HG03558 (cell line): ENCODE results near the gene TRPM3.
A peak's percentile ranks its signal among the peaks of the same experiment; 100 is the strongest.

Experiments
- ATAC-seq: cut with Tn5 transposase; IDR thresholded peaks from one replicate; pipeline ENCODE4 v1.9.1; 2021; ENCODE audit warnings: moderate number of reproducible peaks; ENCODE audit not compliant: unreplicated experiment; ENCODE audit errors: extremely low read depth

Gene TRPM3

GRCh38 chr9:70542311-70542931, 579.0 kb downstream of the TRPM3 start:
- ATAC-seq, result no peak

DNA sequence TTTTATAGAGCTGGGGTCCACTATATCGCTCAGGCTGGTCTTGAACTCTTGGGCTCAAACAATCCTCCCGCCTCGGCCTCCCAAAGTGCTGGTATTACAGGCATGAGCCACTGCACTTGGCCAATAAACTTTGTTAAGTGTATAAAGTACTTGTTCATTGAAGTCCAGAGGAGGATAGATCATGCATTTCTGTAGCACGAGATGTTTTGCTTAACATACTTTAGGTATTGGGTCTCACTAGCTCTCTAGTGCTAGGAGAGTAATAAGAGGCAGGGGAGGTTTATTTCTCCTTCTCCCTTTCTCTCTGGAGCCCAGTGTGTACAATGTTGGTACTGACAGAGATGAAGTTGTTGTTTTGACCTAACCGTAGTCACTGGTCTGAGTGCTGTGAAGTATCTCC, 581.4 kb downstream of the TRPM3 start:
- no peak for ATAC-seq

- ATAC-seq, result no peak
Measured at GRCh38 chr9:70539526-70539925, 581.9 kb downstream of the TRPM3 start.

DNA sequence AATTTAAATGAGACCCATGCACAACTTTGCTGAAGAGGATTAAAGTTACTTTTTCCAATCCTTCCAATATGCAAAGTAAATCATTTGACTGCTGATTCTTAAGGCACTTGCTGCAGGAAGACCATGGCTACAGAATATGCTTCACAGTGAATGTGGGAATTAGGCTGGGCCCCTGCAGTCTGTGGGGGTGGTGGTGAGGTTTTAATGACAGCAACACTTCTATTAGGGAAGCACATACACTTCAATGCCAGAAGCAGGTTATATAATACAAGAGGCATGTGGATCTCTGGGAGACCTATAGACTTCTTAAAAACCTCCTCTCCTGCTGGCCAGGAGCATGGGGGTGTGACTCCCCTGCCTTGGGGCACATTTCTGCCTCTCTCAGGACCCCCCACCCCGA, 582.4 kb downstream of the TRPM3 start:
- no peak for ATAC-seq

DNA sequence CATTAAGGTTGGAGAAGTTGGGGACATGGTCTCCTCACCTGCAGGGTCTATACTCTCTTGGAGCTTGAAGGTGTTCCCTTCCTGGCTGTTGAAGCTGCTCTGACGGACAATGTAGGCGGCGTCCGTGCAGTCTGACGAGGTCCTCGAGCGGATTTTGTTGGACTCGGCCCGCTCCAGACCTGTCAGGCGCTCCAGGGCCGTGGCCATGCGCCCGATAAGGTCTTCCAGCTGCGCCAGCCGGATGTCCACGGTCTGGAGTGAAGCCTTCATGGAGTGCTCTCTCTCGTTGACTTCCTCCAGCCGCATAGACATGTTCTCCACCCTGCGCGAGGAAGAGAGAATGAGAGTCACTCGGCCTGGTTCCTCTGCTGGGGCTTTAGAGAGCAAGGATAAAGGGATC, 584.3 kb downstream of the TRPM3 start:
- ATAC-seq, result no peak

DNA sequence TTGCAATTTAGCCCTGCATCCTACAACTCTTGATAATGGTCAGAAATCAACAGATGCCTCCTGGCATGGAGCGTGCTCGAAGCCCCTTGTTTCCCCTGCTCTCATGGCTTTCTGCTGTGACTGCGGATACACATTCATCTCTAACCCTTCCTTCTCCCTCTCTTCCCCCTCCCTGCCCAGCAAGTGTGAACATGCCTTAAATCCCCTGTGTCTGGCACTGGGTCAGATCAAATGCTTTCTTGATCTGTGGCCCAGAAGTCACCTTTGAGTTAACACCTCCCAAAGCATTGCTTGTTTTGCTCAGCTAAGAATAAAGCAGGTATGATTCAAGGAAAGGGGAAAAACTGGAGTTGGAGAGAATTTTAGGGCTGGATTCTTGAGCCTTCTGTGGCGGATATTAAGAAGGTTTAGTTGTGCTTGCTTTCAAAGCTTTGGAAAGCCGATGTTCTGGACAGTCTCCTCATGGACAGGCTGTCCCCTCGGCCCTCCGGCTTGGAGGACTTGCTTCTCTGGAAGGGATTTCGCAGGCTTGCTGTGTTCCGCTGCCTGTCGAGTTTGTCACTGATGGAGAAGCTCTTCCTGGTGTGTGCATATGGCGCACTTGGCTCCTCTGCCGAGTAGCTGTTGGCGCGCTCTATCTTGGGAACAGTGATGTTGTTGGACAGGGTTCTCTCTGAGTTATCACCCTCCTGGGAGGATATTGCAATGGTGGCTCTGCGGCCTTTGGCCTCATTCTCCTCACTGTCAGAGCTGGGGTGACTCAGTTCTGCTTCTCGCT, 585.7 kb downstream of the TRPM3 start:
- ATAC-seq, result no peak

GRCh38 chr9:70534471-70534870, 587.0 kb downstream of the TRPM3 start:
- no peak for ATAC-seq

GRCh38 chr9:70534061-70534460, 587.4 kb downstream of the TRPM3 start:
- ATAC-seq, result no peak

DNA sequence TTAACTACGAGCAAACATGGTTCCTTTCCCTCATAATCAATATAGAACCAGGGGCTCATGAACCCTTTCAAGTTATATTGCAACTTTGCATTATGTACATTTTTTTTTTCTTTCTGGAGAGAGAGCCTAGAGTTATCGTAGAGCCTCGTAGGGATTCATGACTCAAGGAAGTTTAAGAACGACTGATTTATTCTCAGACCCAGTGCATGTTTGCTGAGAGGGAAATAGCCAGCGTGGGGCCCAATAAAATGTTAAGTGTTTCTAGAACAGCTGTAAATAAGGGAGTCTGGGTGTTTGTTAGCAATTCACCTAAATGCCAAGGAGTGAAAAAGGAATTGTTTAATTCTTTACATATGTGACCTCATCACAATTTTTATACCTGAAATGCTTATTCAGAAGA, 587.9 kb downstream of the TRPM3 start:
- no peak for ATAC-seq

GRCh38 chr9:70532716-70533115, 588.7 kb downstream of the TRPM3 start:
- no peak for ATAC-seq

DNA sequence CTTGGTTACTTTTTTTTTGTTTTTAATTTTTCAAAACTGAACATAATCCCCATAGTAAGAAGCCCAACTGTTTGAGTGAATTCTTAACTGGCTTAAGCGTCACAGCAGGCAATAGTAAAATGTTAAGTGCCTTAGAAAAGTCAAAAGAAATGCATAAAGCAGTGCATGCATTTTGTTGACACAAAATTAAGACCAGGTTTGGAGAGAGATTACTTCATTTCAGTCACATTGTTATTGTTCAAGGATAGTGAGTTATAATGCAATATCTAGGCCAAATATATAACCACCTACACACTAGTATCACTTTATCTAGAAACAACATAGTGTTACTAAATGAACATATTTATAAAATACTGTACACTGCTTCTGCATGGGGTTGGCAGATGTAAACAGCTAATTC, 590.1 kb downstream of the TRPM3 start:
- no peak for ATAC-seq

- no peak for ATAC-seq
Measured at GRCh38 chr9:70530716-70531115, 590.7 kb downstream of the TRPM3 start.

GRCh38 chr9:70529833-70530232, 591.6 kb downstream of the TRPM3 start:
- no peak for ATAC-seq

DNA sequence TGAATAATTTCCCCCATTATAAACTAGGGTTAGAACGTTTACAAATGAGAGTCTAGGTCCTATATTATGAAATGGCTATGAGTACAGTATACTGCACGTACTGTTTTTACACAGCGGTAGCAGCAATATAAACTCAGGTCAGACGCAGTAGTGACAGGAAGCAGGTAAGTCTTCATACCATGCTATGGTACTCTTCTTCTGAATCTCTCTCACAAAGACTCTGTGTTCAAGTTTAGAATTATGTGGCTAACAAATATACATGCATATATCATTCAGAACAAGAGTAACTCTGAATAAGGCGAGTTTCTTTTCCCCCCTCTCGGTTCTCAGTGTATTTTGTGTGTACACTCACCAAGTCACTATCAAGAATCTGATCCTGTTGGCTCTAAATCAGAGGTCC, 592.0 kb downstream of the TRPM3 start:
- no peak for ATAC-seq

DNA sequence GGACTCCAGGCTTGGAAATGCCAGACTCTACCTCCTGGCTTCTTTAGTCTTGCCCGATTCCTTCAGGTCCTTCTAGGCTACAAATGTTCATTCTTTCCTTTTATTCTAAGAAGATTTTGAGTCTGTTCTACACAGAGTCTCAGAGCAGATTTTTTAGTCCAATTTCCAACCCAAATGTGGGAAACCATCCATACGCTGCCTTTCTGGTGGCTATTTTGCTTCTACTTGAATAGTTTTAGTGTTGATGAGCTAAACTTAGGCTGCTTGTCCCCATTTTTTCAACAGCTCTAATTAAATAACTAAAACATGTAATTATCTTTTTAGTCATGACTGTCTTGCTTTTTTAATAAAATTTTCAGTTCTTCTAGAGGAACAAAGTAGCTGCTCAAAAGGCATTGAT, 594.5 kb downstream of the TRPM3 start:
- ATAC-seq, result no peak

DNA sequence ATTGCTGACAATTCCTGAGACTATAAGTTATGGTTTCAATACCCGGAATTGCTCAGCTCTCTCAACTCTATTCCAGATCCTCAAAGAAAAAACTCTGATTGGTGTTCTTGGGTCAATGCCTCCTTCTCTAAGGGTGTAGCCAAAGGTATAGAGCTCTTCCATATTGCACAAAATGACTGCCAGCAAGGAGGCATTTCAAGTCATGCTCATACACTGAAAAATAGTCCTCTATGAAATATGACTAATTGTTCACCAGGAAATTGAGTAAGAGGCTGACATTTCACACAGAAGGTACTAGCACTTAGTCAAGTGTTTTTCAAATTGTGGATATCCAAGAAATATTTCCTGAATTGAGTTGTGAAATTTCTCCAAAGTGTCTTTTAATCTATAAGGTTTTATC, 595.9 kb downstream of the TRPM3 start:
- no peak for ATAC-seq

DNA sequence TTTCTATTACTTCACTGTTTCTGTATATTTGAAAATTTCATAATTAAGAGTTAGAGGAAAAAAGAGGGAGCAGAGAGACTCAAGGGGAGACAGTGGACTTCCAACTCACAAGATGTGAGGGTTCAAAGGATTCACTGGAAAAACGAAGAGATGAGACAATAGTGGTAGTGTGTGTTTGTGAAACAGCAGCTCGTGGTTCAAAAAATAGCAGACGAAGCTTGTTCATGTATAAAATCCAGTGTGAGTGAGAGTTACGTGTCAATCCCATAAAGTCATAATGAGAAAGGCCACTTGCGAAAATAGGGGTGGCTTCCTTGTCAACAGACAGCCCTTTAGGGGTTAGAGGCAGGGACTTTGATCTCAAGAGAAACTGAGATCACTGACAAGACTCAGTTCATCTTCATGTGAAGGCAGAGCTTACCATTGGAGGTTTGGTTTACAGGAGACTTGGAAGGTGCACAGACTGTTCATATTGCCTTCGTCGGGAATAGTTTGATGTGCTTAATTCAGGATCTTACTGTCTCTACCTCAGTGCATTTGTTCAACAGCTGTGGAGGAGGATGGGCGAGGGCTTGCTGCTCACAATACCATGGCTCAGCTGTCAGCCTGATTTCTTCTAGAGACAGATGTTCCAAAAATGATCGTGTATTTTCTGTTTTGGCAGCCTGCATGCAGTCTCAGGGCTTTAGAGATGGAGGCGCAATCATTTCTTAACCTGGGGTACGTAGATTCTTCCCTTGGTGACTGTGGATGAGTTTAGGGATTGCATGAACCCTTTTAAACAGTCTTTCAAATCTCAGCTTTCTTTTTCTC, 601.3 kb downstream of the TRPM3 start:
- peak; percentile 72 for ATAC-seq

GRCh38 chr9:70517926-70518610, 603.4 kb downstream of the TRPM3 start:
- no peak for ATAC-seq

DNA sequence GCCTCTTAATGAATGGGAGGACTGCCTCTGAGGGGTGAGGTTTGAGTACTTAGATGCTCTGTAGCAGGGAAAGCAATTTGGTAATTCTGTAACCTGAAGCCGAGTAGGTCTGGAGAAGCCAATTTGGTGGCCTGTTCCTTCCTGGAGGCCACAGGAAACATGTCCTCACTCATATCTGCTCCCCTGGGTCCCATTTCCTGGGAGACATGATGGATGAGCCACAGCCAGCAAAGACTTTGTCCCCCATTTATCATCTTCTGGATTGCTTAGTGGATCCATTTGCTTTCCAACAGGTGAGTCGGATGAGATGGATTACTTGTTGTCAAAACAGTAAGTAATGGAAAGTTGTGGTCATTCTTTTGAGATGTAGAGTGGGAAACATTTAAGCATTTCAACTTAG, 607.1 kb downstream of the TRPM3 start:
- ATAC-seq, result no peak

GRCh38 chr9:70511858-70512257, 609.6 kb downstream of the TRPM3 start:
- ATAC-seq, result no peak
